Peyer's patch (tissue), 4 donors: ENCODE results near the gene NSL1.

Experiments used
- POLR2A ChIP-seq, 2 donors: fragments of 450-650 bp; IDR thresholded peaks; one replicate each; pipeline ENCODE4 v1.5.1; 2017; ENCODE audit warnings: antibody characterized with exemption in 2 of 2, mild to moderate bottlenecking in 2 of 2, moderate library complexity in 2 of 2
- TF ChIP-seq, protein P1 (sequence below), 6 experiments: fragments of 450-650 bp in 4 of 6; fragments of 200-600 bp in 2 of 6; sonication (generic) in 1 of 6; IDR thresholded peaks; one replicate each; pipeline ENCODE4 v1.5.1; 2017 to 2019; ENCODE audit warnings: antibody characterized with exemption in 6 of 6, mild to moderate bottlenecking in 3 of 6, moderate library complexity in 1 of 6

GRCh38 chr1:212689196-212689725 lies 102.3 kb downstream of the NSL1 start:
- TF ChIP-seq POLR2A (IDR thresholded peaks at IDR 0.05): no peak
- TF ChIP-seq, protein P1, sequence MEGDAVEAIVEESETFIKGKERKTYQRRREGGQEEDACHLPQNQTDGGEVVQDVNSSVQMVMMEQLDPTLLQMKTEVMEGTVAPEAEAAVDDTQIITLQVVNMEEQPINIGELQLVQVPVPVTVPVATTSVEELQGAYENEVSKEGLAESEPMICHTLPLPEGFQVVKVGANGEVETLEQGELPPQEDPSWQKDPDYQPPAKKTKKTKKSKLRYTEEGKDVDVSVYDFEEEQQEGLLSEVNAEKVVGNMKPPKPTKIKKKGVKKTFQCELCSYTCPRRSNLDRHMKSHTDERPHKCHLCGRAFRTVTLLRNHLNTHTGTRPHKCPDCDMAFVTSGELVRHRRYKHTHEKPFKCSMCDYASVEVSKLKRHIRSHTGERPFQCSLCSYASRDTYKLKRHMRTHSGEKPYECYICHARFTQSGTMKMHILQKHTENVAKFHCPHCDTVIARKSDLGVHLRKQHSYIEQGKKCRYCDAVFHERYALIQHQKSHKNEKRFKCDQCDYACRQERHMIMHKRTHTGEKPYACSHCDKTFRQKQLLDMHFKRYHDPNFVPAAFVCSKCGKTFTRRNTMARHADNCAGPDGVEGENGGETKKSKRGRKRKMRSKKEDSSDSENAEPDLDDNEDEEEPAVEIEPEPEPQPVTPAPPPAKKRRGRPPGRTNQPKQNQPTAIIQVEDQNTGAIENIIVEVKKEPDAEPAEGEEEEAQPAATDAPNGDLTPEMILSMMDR (IDR thresholded peaks at IDR 0.05): no peak
